ENCODE data around the gene CPAMD8.

The CPAMD8 gene

GRCh38 chr19:16856091-16856490, 170.5 kb downstream of the CPAMD8 start:
- no peak for DNase-seq (ENCODE audit: extremely low read depth, low read depth)
- TF ChIP-seq, protein P1, sequence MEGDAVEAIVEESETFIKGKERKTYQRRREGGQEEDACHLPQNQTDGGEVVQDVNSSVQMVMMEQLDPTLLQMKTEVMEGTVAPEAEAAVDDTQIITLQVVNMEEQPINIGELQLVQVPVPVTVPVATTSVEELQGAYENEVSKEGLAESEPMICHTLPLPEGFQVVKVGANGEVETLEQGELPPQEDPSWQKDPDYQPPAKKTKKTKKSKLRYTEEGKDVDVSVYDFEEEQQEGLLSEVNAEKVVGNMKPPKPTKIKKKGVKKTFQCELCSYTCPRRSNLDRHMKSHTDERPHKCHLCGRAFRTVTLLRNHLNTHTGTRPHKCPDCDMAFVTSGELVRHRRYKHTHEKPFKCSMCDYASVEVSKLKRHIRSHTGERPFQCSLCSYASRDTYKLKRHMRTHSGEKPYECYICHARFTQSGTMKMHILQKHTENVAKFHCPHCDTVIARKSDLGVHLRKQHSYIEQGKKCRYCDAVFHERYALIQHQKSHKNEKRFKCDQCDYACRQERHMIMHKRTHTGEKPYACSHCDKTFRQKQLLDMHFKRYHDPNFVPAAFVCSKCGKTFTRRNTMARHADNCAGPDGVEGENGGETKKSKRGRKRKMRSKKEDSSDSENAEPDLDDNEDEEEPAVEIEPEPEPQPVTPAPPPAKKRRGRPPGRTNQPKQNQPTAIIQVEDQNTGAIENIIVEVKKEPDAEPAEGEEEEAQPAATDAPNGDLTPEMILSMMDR (IDR thresholded peaks at IDR 0.05; ENCODE audit: low read depth, low read length), result no peak

DNA sequence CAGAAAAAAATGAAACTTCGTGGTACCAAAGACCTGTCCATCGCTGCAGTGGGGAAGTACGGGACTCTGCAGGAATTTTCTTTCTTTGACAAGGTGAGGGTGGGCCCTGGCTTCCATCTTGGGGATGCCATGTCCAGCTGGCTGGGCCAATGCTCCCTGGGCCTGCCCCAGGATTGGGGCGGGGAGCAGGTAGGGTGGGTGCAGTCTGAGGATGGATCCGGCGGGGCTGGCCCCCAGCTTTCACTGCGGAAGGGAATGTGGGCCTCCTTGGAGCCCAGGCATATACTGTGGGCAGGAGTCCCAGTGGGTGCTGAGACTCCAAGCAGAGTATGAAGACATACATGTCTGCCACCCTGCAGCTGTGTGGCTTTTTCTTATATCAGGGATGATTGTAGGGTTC, 173.5 kb downstream of the CPAMD8 start:
- no peak for DNase-seq (ENCODE audit: extremely low read depth, low read depth)
- TF ChIP-seq, protein P1 (IDR thresholded peaks at IDR 0.05; ENCODE audit: low read depth, low read length), result no peak

GRCh38 chr19:16851031-16851712, 175.4 kb downstream of the CPAMD8 start:
- TF ChIP-seq, protein P1 (IDR thresholded peaks at IDR 0.05; ENCODE audit: low read depth, low read length), result no peak
- no peak for DNase-seq (ENCODE audit: extremely low read depth, low read depth)

GRCh38 chr19:16850133-16850532, 176.5 kb downstream of the CPAMD8 start:
- TF ChIP-seq, protein P1 (IDR thresholded peaks at IDR 0.05; ENCODE audit: low read depth, low read length), result no peak
- DNase-seq (ENCODE audit: extremely low read depth, low read depth), result no peak

DNA sequence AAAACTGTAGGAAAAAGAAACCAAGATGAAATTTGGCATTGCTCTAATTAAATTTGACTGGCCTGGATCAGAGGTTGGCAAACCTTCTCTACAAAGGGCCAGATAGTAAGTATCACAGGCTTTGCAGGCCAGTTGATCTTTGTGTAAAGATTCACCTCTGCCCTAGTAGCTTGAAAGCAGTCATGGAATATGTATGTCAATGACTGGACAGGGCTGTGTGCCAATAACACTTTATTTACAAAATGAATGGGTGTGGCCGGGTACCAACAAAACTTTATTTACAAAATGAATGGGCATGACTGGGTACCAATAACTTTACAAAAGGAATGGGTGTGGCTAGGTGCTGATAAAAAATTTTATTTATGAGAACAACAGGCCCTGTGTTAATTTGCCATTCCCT, 177.4 kb downstream of the CPAMD8 start:
- DNase-seq (ENCODE audit: extremely low read depth, low read depth), result no peak
- TF ChIP-seq, protein P1 (IDR thresholded peaks at IDR 0.05; ENCODE audit: low read depth, low read length), result no peak

DNA sequence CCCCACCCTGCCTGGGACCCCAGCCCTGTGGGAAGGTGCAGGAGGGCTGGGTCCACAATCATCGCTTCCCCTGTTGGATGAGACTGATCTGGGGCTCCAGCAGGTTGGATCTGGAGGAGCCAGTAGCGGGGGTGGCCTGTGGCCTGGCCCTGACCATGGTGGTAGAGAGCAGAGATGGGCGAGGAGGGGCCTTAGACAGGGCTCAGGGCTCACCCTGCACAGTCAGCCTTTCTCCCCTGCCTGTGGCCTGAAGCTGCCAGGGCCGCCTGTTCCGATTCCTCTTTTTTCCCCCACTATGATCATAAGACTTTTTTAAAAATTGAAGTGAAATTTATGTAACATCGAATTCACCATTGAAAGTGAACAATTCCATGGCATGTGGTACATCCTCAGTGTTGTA, 179.2 kb downstream of the CPAMD8 start:
- TF ChIP-seq, protein P1 (IDR thresholded peaks at IDR 0.05; ENCODE audit: low read depth, low read length), result no peak
- no peak for DNase-seq (ENCODE audit: extremely low read depth, low read depth)

DNA sequence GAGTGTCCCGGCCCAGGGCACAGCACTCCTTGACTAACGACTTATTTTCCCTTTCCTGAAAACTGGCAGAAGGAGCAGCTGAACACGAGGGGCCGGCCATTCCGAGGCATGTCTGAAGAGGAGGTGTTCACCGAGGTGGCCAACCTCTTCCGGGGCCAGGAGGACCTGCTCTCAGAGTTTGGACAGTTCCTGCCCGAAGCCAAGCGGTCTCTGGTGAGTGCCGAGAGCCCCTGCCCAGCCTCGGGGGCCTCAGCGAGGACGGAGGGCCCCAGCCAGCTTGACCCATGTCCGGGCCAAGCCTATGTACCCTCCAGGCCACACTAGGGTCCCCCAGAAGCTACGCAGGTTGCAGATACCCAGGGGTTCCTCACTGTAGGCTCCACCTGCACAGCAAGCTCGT, 179.7 kb downstream of the CPAMD8 start:
- no peak for DNase-seq (ENCODE audit: extremely low read depth, low read depth)
- TF ChIP-seq, protein P1 (IDR thresholded peaks at IDR 0.05; ENCODE audit: low read depth, low read length), result no peak
